Renal cortex interstitium (tissue), 11 donors: Measurements from ENCODE around the gene LYPD1. TPM values are rescaled to one million over a fixed set of nuclear protein-coding genes. Genes with fewer than 3 reads are reported as not detected.

Experiments
- DNase-seq, 11 donors: peaks; one replicate each; pipeline ENCODE4 v3.0.0-alpha.2; 2013; ENCODE audit warnings: low read depth in 9 of 11, low spot score in 4 of 11; ENCODE audit errors: extremely low read depth in 1 of 11
- polyA plus RNA-seq, 3 donors: library from polyadenylated mRNA; unstranded; fragments of 120-200 nt; gene quantifications; one replicate each; pipeline ENCODE4 v1.2.1, GENCODE V29; 2013; ENCODE audit not compliant: insufficient read length in 3 of 3

LYPD1 gene
- polyA plus RNA-seq, 3 donors, result 93.0 to 117 (median 94.4) TPM

- no peak for DNase-seq
These were observed 60.7 kb downstream of the LYPD1 start for GRCh38 chr2:132609101-132609890.

- no peak for DNase-seq
These were observed 61.7 kb downstream of the LYPD1 start for GRCh38 chr2:132608311-132608710.

GRCh38 chr2:132607426-132608090 is 62.4 kb downstream of the LYPD1 start:
- no peak for DNase-seq

GRCh38 chr2:132606649-132607048 is 63.4 kb downstream of the LYPD1 start:
- DNase-seq, result no peak

GRCh38 chr2:132605236-132606180 is 64.5 kb downstream of the LYPD1 start:
- DNase-seq, result no peak

GRCh38 chr2:132604561-132604960 is 65.4 kb downstream of the LYPD1 start:
- no peak for DNase-seq

- no peak for DNase-seq
These were observed 70.4 kb downstream of the LYPD1 start for GRCh38 chr2:132599556-132599955.

- no peak for DNase-seq
These were observed 71.5 kb downstream of the LYPD1 start for GRCh38 chr2:132598536-132598935.

- DNase-seq, result no peak
These were observed 72.2 kb downstream of the LYPD1 start for GRCh38 chr2:132597831-132598230.

- DNase-seq, result no peak
These were observed 72.8 kb downstream of the LYPD1 start for GRCh38 chr2:132597166-132597565.

- no peak for DNase-seq
These were observed 74.3 kb downstream of the LYPD1 start for GRCh38 chr2:132595693-132596092.

- no peak for DNase-seq
These were observed 74.8 kb downstream of the LYPD1 start for GRCh38 chr2:132595186-132595585.
